HG03135 (cell line): ENCODE data around the gene CLDN19.
"Not testable (repeated sequence)": the region's sequence is repeated elsewhere in the genome, so short reads cannot be mapped to it uniquely, and the experiment has no call there.

Source experiments
- ATAC-seq: cut with Tn5 transposase; IDR thresholded peaks from one replicate; pipeline ENCODE4 v1.9.1; 2021; ENCODE audit warnings: mild to moderate bottlenecking, moderate library complexity; ENCODE audit not compliant: unreplicated experiment

CLDN19 gene

DNA sequence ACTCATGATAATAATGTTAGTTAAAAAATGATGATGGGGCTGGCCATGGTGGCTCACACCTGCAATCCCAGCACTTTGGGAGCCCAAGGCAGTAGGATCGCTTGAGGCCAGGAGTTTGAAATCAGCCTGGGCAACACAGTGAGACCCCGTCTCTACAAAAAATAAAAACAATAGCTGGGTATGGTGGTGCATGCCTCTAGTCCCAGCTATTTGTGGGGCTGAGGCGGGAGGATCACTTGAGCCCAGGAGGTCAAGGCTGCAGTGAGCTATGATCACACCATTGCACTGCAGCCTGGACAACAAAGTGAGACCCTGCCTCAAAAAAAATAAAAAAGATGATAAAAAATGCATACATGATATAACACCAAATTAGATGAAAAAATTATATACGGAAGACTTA lies 21.5 kb upstream of the CLDN19 start:
- no peak for ATAC-seq

DNA sequence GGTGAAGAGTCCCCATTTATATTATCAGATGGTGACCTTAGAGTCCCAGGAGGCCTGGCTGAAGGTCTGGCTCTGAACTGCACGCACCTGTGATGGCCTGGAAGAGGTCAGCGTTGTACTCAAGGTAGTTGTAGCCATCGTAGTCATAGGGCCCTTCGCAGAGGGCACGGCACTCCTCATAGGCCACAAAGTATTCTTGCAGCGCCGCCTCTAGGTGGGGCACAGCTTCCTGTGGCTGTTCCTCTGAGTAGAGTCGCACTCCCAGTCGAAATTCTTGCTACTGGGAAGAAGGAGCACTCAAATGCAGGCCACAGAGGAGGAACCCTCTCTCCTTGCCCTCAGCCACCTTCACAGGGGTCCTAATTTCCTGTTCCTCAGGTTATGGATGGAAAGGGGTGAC lies 19.1 kb upstream of the CLDN19 start:
- ATAC-seq, result no peak

DNA sequence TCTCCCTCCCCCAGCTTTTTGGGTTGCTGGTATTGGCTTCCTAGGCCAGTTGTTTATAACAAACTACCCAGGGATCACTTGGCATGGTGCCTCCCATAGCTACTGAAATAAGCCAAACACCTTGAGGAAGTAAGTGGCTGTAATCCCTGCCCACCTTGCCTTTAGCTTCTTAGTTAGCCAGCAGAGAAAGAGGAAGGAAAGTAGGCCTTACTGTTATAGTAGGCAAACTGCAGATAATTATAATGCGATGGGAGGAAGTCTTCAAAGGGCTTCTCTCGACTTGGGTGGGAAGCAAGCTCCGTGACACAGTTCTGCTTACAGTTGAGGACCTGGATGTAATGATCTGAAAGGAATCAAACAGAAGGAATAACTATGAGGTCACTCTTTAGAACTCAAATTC lies 18.6 kb upstream of the CLDN19 start:
- ATAC-seq, result no peak

DNA sequence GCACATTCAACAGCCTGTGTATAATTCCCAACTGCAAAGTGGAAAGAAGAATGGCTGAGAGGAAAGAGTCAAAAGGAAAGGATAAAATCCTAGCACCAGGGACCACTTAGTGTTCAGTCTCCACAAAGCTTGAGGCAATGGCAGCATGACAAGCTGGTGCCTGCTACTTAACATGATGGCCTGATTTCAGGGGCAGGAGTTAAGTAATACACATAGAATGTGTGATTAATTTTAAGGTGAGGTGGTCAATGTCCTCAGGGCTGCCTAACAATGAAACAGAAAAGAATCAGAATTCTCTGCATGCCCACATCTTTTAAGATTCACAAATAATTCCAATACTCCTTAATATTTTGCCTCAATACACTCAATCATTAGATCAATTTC lies 17.8 kb upstream of the CLDN19 start:
- no peak for ATAC-seq

DNA sequence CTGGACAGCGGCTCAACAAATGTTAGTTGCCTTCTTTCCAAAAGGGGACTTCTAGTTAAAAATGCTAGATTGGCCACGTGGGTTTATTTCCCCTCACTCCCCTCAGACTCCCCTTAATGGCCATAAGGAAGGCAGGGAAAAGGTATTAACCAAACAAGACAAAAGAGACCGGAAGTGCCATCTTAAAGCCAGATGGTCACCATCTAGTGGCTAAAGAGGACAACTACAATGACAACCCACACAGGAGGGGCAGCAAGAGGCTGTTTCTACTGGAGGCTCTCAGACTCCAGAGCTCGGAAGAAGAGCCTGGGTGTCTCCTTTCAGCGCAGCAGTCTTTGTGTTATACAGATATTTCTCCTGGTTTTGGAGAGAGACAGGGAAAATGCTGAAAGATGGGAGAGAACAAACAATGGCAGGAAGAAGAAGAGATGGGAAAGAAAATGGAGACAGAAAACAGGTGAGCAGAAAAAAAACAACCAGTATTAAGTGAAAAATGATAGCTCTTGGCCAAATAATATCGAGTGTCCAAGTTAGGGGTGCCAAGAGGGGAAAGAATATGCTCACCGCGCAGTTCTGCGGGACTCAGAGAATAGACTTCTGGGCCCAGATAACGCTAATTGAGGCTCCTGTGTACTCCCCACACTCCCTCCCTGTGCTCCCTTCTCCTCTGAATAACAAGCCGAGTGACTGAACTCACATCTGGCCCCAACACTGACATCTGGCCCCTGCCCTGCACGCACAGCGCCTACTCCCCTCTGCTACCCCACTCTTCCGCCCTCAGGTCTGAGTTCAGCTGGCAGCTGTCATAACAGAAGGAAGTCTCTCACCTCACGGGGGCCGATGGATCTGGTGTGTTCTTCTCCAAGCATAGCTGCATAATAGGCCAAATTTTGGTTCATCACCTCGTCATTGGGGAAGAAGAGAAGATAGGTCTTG lies 17.2 kb upstream of the CLDN19 start:
- no peak for ATAC-seq

DNA sequence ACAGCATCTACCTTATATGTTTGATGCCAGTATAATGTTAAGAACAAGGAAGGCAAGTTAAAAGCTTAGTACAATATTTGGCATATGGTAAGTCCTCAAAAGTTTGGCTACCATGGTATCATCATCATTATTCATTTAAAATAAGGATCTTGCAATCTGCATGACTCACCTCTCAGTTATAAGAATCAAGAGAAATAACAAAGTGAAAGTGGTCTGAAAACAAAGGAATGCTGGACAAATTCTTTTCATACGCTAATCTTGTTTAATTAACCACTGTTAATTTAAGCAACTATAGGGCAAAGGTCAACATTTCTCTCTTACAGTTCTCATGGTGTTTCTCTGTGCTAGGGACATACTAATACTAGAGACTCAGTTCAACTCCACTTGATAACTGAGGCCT lies 13.0 kb upstream of the CLDN19 start:
- no peak for ATAC-seq

DNA sequence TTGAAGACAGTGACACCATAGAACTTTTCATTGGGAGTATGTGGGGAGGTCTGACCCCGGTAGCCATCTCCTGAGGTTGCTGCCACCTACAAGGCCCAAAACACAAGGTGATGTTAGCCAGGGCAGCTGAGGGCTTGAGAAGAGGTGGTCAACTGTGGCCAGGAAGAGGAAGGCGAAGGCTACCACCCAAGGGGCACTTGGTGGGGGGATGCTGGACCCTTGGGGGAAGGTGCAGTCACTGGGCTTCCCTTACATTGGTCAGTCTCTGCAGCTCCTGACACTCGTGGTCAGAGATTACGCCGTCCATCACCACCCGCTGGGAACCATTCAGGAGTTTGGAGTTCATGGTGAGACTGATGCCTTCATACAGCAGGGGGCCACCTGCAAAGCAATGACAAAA lies 12.2 kb upstream of the CLDN19 start:
- no peak for ATAC-seq

DNA sequence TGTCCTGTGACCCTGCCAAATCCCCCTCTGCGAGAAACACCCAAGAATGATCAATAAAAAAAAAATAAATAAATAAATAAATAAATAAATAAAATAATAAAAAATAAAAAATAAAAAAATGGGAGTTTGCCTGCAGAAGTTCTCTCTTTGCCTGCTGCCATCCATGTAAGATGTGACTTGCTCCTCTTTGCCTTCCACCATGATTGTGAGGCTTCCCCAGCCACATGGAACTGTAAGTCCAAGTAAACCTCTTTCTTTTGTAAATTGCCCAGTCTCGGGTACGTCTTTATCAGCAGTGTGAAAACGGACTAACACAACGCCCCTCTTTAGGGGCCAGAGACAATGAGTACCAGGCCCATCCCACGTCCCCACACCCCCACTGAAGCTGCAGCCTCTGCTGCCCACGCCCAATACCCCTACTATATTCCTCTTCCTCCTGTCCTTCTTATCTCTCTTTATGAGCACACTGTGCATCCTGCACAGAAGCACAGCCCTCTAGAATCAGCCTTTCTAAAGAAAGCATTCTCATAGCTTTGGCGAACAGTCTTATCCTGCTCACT lies 11.6 kb upstream of the CLDN19 start:
- ATAC-seq, result not testable (repeated sequence)

DNA sequence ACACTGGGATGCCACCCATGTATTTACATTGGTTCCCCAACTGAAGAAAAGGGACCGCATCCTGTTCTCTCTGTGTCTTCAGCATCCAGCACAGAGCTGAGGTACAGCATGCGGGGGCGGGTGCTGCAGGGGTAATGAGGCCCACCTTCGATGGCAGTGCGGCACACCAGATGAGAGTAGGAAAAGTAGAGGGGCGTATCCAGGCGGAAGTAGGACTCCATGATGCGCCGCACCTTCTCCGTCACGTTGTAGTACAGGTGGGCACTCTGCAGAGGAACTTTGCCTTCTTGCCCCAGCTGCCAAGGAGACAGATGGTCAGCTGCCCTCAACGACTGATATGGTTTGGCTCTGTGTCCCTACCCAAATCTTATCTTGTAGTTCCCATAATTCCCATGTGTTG lies 10.0 kb upstream of the CLDN19 start:
- no peak for ATAC-seq

DNA sequence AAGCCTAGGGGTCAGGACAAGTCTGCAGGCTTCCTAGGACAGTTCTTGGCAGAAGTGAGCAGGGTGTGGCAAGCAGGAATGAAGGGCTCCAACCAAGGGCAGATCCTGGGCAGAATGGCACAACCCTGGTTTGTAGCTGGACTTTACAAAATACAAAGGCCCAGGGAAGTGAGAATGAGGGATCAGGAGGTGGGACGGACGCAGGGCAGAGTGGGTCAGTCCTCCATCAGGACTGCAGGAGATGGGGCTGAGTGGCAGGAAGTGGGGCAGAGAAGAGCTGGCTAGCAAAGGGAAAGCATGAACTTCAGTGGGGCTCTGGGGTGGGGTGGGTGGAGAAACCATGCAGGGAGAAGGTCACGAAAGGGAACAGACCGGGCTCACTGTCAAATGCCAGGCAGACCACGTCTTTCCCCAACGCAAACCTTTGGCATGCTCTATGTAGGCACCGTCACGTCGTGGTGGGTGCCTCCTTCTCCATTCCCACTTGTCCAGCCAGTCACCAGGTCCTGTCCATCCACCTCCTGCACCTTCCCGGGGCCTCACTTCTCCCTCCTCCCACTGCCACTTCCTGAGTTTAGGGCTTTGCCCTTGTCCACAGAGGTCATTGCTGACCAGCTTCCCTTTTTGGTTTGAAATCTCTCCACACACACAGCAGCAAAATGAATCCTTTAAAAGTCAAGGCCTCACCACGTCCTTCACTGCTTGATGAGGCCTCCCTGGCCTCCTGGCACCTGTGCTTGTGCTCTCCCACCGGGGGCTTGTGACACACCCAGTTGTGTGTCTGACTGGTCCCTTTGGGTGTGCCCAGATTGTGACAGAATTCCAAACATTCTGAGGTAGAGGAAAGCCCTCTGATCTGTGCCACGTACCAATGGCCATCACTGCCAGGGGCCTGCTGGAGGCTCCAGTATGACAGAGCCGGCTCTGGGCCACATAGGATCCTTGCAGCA lies 8.7 kb upstream of the CLDN19 start:
- ATAC-seq, result no peak

DNA sequence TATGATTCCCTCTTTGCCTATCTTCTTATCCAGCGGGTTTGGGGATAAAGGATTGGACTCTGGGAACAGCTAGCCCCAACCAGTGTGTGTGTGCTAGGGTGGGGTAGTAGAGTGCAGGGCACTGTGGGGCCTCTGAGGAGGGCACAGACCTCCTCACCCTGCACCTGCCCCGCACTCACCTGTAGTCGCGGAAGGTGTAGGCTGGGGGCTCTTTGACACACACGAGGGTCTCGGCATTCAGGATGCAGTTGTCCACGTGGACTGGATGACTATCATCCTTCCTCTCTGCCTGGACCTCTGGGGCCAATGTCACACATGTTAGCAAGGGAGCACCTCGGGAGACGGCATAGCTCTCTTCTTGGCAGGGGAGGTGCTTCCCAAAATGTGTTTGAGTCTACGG lies 8.0 kb upstream of the CLDN19 start:
- ATAC-seq, result no peak

DNA sequence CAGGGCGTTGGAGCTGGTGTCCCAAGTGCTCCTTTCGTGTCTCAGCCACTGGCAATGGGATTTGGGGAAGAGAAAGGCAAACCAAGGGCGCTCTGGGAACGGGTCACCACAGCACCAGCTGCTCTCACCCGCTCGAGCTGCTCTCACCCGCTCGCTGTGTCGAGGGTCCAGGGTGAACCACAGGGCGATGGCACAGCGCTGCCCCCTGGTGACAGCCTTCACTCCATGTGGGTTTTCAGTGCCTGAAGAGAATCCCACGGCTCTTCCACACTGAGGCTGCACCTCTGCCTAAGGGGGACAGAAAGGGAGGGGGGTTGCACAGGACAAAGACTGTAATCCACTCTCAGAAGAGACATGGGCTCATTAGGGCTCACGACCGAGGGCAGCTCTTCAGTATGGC lies 7.1 kb upstream of the CLDN19 start:
- no peak for ATAC-seq

DNA sequence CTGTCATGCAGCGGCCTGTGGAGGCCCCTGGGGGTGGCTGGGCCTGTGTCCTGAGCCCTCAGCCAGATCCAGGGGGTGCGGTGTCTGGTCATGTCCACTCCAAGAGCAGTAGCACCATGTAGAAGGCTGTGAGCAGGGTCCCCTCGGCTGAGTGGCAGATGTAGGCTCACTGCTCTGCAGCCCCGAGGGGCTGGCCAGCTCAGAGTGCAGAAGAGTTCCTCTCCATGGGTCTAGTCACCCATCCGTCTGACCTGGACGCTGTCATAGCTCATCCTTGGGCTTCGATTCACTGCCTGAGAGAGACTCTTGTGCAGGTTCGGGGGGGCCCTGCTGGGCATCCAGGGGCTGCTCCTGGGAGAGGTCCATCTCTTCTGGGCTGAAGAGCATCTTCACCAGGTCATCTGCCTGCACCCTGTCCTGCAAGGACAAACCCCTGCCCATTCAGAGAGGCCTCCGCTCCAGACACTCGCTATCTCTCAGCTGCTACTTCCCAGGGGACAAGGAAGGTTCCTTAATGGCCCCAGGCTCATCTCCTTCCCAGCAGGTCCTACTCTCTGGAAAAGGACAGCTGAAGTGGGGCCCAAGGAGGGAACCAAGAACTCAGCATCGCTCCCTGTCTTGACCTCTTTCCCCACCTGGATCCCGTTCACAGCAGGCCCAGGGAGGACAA lies 6.5 kb upstream of the CLDN19 start:
- ATAC-seq, result no peak

DNA sequence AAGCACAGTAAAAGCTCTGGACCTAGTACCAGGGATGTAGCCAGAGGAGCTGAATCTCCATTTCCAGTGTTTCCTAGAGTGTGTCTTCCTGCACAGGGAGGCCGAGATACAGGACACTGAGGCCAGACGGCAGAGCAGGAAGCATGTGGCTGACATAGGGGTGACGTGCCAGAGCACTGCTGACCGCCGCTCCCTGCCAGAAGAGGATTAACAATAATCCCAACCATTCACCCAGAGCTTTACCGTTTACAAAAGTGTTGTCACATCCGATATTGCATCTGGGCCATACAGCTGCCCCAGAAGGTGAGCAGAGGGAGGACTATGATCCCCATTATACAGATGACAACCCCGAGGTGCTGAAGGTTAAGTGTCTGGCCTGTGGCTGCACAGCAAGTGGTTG lies 5.8 kb upstream of the CLDN19 start:
- ATAC-seq, result no peak

DNA sequence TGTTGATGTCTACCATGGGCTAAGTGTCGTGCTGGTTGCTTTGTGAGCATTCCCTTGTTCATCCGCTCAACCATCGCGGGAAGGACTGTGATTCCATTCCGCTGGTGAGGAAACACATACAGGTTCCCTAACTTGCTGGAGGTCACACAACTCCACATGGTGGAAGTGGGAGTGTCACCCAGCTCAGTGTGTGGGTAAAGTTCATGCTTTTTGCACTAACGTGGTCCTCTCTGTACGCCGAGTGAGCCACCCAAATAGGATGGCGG lies 4.0 kb upstream of the CLDN19 start:
- no peak for ATAC-seq

DNA sequence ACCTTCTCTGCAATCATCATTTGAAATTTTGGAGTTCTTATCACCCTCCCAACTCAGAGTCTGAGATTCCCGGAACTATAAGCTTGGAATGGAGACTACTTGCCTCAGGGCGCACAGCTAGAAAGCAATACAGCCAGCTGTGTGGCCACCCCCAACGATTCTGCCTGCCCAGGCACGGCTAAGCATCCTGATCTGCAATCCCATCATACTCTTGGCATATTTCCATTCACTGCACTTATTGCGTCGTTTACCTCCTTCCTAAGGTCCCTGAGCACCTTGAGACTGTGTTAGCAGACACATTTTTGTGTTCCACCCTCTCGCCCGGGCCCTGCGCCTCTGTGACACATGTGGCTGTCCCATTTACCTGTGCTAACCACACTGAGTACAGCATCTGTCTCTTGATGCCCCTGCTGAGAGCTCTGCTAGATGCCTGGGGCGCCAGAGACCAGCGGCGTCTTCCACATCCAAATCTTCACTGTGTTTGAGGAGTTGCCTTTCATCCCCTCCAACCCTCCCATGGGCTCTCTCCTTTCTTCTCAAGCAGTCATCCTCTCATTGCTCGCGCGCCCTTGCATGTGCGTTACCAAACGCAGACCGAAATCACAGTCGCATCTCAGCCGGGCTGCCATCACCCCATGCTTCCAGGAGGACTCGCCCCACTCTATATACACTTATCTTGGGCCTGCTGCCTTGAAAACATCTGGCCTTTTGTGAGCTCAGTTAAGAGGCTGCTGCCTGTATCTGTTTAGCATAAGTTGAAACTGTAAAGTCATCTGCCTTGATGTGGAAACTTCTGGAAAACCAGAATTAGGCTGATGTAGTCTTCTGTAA lies 3.5 kb upstream of the CLDN19 start:
- no peak for ATAC-seq

DNA sequence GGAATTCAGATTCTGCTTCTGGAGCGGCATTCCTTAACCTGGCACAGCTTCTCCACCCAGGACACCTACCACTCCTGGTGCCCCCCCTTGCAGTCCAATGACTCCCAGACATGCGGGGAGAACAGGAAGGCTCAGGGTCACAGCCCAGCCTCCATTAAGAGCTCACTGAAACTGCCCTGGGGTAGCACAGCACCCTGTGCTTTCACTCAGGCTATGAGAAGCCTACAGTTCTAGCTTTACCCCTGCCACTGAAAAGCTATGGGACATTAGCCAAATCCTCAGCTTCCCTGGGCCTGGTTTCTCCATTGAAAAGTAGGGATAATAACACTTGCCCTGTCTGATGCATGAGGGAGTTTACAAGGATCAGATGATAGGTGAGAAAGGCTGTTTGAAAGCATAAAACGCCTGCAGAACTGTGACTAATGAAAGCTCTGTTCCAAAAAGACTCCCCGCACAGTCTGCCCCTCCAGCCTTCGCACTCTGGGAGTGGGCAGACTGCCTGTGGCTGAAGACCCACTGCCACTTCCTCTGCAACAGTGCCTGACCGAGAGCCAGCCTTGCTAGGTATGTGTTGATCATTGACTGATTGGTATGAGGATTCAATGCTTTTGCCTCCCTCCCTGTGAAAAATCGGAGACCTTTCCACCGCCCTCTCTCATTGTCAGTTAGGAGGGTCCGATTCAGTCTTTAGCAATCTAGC lies 2.7 kb upstream of the CLDN19 start:
- no peak for ATAC-seq

DNA sequence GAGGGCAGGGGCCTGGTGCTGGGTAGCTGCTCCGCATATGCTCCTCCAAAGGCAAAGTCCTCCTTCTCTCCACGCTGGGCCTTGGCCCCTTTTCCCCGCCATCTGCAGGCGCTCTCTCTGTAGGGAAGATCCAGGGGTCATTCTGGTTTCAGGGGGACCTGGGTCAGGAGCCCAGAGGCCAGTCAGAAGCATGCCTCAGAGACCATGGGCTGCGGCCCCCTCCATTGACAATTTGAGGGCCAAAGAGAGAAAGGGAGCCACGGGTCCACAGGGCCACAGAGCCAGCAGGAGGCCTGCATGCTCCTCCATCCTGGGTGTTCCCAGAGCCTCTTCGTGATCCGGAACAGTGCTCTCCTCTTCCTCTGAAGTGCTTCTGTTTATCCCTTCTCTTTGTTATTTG lies 2.1 kb upstream of the CLDN19 start:
- ATAC-seq, result no peak

DNA sequence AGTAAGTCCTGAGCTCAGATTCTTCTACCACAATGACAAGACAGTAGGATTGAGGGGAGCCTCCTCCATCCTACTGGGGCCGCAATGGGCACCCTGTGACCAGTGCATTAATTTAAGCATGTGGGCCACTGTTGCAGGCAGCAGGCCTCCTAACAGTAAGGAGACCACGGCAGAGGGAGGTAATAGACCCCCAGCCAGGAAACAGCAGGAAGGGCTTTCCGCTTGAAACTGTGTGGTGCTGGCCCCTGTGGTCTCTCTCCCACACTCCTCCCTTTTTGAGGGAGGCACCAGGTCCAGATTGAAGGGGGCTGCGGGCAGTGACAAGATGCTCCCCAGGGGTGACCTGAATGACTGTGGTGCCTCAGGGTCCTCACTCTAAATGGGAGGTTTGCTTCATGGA lies 1.7 kb upstream of the CLDN19 start:
- ATAC-seq, result no peak
